ENCODE measurements around the gene ZFPL1. TPM values are rescaled to one million over a fixed set of nuclear protein-coding genes. Genes with fewer than 3 reads are reported as not detected.

Gene ZFPL1
- total RNA-seq, 2 experiments from 2014 or later: 38.4 to 43.9 TPM

- Histone ChIP-seq H3K27ac (ENCODE audit: low read depth, low read length, poor library complexity, severe bottlenecking) (no peak overlapping the region), H3K4me3 (ENCODE audit: low read depth, low read length, poor library complexity, severe bottlenecking) (no peak overlapping the region), H3K4me2 (ENCODE audit: low read length) (no peak overlapping the region), H3K9me3 (ENCODE audit: low read length) (no peaks in the 10 kb centered on the region), H3K4me1 (ENCODE audit: insufficient read depth, low read length, poor library complexity, severe bottlenecking) (peaks cover 23% of the 10 kb centered on the region), H3K79me2 (ENCODE audit: insufficient read depth, low read depth, low read length) (no peaks in the 10 kb centered on the region; the same call in 1 of the 2 replicates), H3K9me2 (ENCODE audit: insufficient read depth, low read length) (no peaks in the 10 kb centered on the region), H3K36me3 (ENCODE audit: insufficient read depth, low read length) (peaks cover 25% of the 10 kb centered on the region), H4K20me1 (ENCODE audit: insufficient read depth, low read length) (peaks cover 8% of the 10 kb centered on the region; the same call in 1 of the 2 replicates), H2AFZ (ENCODE audit: low read length) (no peak overlapping the region)
- ChIA-PET CTCF (ENCODE audit: unreplicated experiment) (no interaction called here), POLR2A (no interaction called here)
- intact Hi-C loops (cut with micrococcal nuclease; ENCODE audit: unreplicated experiment): no loop called here
- TF ChIP-seq CTCF (conservative IDR thresholded peaks at IDR 0.05; ENCODE audit: low read length) (no peak), EZH2phosphoT487 (IDR thresholded peaks at IDR 0.05; ENCODE audit: borderline replicate concordance, low read depth, low read length) (no peak)
- BruUV-seq (replicated peaks): no TSS peak
- no peak for DNase-seq (ENCODE audit: low spot score)
Observed at GRCh38 chr11:65107078-65107477, 23.1 kb downstream of the ZFPL1 start.

- Histone ChIP-seq H3K79me2 (ENCODE audit: insufficient read depth, low read depth, low read length) (no peaks in the 10 kb centered on the region; the same call in 1 of the 2 replicates), H3K4me1 (ENCODE audit: insufficient read depth, low read length, poor library complexity, severe bottlenecking) (peaks cover 31% of the 10 kb centered on the region), H3K4me2 (ENCODE audit: low read length) (no peak overlapping the region), H3K9me3 (ENCODE audit: low read length) (no peaks in the 10 kb centered on the region), H3K27ac (ENCODE audit: low read depth, low read length, poor library complexity, severe bottlenecking) (no peak overlapping the region), H3K9me2 (ENCODE audit: insufficient read depth, low read length) (no peaks in the 10 kb centered on the region), H4K20me1 (ENCODE audit: insufficient read depth, low read length) (peaks cover 8% of the 10 kb centered on the region; the same call in 1 of the 2 replicates), H2AFZ (ENCODE audit: low read length) (no peak overlapping the region), H3K36me3 (ENCODE audit: insufficient read depth, low read length) (peaks cover 25% of the 10 kb centered on the region), H3K4me3 (ENCODE audit: low read depth, low read length, poor library complexity, severe bottlenecking) (no peak overlapping the region)
- POLR2A ChIA-PET: no interaction called here
- no TSS peak for BruUV-seq (replicated peaks)
- DNase-seq (ENCODE audit: low spot score): no peak
- intact Hi-C loops (cut with micrococcal nuclease; ENCODE audit: unreplicated experiment): no loop called here
- TF ChIP-seq CTCF (conservative IDR thresholded peaks at IDR 0.05; ENCODE audit: low read length) (no peak), EZH2phosphoT487 (IDR thresholded peaks at IDR 0.05; ENCODE audit: borderline replicate concordance, low read depth, low read length) (no peak)
- CTCF ChIA-PET (ENCODE audit: unreplicated experiment): no interaction called here
Observed at GRCh38 chr11:65107751-65108468, 23.9 kb downstream of the ZFPL1 start.

GRCh38 chr11:65108469-65109123, 24.6 kb downstream of the ZFPL1 start:
- no peaks in the 10 kb centered on the region for H3K9me3 ChIP-seq (ENCODE audit: low read length)
- no peak overlapping the region for H3K4me2 ChIP-seq (ENCODE audit: low read length)
- H3K79me2 ChIP-seq (ENCODE audit: insufficient read depth, low read depth, low read length): no peaks in the 10 kb centered on the region; the same call in 1 of the 2 replicates
- peaks cover 8% of the 10 kb centered on the region; the same call in 1 of the 2 replicates for H4K20me1 ChIP-seq (ENCODE audit: insufficient read depth, low read length)
- POLR2A ChIA-PET: no interaction called here
- CTCF ChIA-PET (ENCODE audit: unreplicated experiment): no interaction called here
- no peaks in the 10 kb centered on the region for H3K9me2 ChIP-seq (ENCODE audit: insufficient read depth, low read length)
- H3K36me3 ChIP-seq (ENCODE audit: insufficient read depth, low read length): peaks cover 25% of the 10 kb centered on the region
- no peak for DNase-seq (ENCODE audit: low spot score)
- H3K4me1 ChIP-seq (ENCODE audit: insufficient read depth, low read length, poor library complexity, severe bottlenecking): peaks cover 38% of the 10 kb centered on the region
- H3K4me3 ChIP-seq (ENCODE audit: low read depth, low read length, poor library complexity, severe bottlenecking): no peak overlapping the region
- intact Hi-C loops (cut with micrococcal nuclease; ENCODE audit: unreplicated experiment): no loop called here
- no peak overlapping the region for H2AFZ ChIP-seq (ENCODE audit: low read length)
- no peak overlapping the region for H3K27ac ChIP-seq (ENCODE audit: low read depth, low read length, poor library complexity, severe bottlenecking)
- no TSS peak for BruUV-seq (replicated peaks)
- TF ChIP-seq CTCF (conservative IDR thresholded peaks at IDR 0.05; ENCODE audit: low read length): no peak
- TF ChIP-seq EZH2phosphoT487 (IDR thresholded peaks at IDR 0.05; ENCODE audit: borderline replicate concordance, low read depth, low read length): no peak
